ENCODE results near the gene HLA-DMB.

DNA sequence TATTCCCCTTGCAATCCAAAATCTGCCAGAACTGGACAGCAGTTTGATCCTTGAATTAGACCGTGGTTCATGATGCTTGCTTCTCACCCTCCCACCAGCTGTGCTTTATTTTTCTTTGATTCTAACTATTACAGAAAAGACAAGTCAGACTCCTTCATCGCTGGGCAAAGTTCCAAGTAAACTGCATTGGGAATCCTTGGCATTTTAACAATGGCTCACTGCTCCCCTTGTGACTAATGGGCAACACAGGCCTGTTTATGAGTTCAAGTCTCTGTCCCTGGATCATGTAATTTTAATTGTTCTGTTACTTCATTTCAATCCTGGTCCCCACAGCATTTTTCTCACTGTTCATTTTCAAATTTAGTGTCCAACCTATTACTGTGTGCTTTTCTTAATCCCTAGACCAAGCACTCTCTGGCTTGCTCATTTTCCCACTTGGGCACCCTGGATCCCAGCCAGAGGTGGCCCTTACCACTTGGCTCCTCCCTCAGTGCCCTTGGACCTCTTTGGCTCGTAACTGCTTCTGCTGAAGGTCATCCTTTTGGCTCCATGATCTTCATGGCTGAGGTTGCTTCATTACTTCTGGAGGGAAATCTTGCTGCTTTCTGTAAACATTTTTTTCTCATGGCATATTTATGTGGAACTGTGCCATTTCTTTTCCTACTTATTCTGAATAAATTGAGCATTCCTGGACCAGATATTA is 54.0 kb downstream of the HLA-DMB start:
- no peak for TF ChIP-seq NRF1 (IDR thresholded peaks at IDR 0.05; ENCODE audit: low read depth, low read length)
- no peak for TF ChIP-seq RXRA (IDR thresholded peaks at IDR 0.05; ENCODE audit: borderline replicate concordance, low read depth)
- no peak for TF ChIP-seq REST (IDR thresholded peaks at IDR 0.05; ENCODE audit: low read depth, low read length)
- no peak for TF ChIP-seq YY1 (IDR thresholded peaks at IDR 0.05; ENCODE audit: low read depth)
- TF ChIP-seq, protein P1, sequence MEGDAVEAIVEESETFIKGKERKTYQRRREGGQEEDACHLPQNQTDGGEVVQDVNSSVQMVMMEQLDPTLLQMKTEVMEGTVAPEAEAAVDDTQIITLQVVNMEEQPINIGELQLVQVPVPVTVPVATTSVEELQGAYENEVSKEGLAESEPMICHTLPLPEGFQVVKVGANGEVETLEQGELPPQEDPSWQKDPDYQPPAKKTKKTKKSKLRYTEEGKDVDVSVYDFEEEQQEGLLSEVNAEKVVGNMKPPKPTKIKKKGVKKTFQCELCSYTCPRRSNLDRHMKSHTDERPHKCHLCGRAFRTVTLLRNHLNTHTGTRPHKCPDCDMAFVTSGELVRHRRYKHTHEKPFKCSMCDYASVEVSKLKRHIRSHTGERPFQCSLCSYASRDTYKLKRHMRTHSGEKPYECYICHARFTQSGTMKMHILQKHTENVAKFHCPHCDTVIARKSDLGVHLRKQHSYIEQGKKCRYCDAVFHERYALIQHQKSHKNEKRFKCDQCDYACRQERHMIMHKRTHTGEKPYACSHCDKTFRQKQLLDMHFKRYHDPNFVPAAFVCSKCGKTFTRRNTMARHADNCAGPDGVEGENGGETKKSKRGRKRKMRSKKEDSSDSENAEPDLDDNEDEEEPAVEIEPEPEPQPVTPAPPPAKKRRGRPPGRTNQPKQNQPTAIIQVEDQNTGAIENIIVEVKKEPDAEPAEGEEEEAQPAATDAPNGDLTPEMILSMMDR (IDR thresholded peaks at IDR 0.05), result no peak
- TF ChIP-seq TAF1 (IDR thresholded peaks at IDR 0.05; ENCODE audit: borderline replicate concordance, low read depth, low read length), result no peak
- TF ChIP-seq, protein P2, sequence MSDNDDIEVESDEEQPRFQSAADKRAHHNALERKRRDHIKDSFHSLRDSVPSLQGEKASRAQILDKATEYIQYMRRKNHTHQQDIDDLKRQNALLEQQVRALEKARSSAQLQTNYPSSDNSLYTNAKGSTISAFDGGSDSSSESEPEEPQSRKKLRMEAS (IDR thresholded peaks at IDR 0.05; ENCODE audit: low read depth), result no peak
- TF ChIP-seq TCF12 (IDR thresholded peaks at IDR 0.05), result 0 out of 2 replicates have a peak, but pooled peaks have one; percentile 14
- TF ChIP-seq POLR2AphosphoS5 (IDR thresholded peaks at IDR 0.05; ENCODE audit: low read depth, low read length), result no peak
- TF ChIP-seq RAD21 (IDR thresholded peaks at IDR 0.05; ENCODE audit: low read length), result no peak
- no peak for TF ChIP-seq JUND (IDR thresholded peaks at IDR 0.05)
- no peak for TF ChIP-seq MEF2A (IDR thresholded peaks at IDR 0.05; ENCODE audit: borderline replicate concordance, low read depth)
- TF ChIP-seq PBX3 (IDR thresholded peaks at IDR 0.05), result 0 out of 2 replicates have a peak, but pooled peaks have one; percentile 5
- TF ChIP-seq GABPA (IDR thresholded peaks at IDR 0.05; ENCODE audit: low read depth), result no peak

Data from SK-N-SH (cell line).